Stimulated activated CD4-positive, alpha-beta T cell treated with anti-CD3 and anti-CD28 coated beads, Interleukin-15, amount 100 ng/mL, for 24 hours (primary cell): Measurements from ENCODE around the gene CACTIN.

Experiments used
- DNase-seq: peaks from one replicate; pipeline ENCODE4 v3.0.0-alpha.2; 2020

The CACTIN gene

DNA sequence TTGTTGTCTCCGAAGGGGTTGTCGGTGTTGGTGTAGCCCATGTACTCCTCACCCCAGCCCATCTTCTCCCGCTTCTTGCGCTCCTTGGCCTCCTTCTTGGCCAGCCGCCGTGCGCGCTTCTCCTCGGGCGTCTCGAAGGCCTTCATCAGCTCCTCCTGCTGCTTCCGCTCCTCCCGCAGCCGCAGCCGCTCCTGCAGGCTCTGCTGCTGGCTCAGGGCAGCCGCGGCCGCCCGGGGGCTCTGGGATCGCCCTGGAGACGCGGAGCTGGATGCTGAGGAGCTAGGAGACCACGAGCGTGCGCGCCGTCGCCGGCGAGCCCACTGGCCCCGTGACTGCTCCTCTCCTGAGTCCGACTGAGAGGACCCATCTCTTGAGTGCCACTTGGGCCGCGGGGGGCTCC lies 2.9 kb downstream of the CACTIN start:
- no peak for DNase-seq

DNA sequence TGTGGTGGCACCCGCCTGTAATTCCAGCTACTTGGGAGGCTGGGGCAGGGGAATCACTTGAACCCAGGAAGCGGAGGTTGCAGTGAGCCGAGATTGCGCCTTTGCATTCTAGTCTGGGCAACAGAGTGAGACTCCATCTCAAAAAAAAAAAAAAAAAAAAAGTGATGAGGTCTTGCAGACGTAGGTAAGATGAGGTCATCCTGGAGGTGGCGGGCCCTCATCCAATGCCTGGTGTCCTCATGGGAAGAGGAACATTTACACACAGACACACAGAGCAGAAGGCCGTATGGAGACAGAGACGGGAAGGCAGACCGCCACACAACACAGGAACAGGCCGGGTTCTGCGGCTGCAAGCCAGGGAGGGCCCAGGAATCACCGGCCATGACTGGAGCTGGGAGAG lies 4.4 kb downstream of the CACTIN start:
- no peak for DNase-seq

DNA sequence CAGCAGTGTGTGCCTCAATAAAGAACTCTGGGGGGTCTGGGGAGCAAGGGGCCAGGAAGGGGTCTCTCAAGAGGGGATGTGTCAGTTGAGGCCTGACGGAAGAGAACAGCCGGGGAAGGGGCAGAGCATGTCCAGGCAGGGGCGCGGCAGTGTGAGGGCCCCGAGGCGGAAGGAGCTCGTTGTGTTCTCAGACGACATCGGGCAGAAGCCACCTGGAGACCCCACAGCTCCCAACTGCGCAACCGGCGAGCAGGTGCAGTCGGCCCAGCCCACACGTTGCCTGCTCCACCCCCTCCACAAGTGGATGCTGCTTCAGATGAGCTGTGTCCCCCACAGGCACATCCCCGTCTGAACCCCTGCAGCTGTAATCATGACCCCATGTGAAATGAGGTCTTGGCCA lies 4.9 kb downstream of the CACTIN start:
- DNase-seq = no peak

DNA sequence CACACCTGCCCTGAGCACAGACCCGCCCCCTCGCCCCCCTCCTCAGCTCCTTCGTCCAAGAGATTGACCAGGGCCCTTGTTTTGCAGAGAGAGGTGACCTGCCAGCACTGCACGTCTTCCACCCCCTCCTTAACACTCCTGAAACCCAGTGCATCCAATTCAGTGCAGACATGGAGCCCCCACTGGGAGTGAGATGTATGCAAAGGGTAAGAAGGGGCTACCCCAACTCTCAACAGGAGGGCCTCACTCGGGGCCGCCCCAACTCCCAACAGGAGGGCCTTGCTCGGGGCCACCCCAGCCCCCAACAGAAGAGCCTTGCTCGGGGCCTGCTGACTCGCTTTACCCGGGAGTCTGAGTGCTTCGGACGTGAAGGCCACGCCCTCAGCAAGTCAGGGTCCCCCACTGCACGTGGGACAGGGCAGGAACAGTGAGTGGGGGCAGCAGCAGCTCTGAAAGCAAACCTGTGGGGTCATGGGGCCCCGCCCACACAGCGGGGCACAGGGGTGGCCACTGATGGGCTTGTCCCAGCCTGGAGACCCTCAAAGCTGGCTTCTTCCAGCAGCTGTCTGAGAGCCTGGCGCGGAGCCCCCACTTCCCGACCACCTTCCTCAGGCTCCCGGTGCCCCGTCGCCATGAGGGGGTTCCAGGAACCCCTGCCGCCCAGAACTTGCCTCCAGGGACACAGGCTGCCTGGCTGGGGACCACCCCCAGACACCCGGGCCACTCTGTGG lies 5.6 kb downstream of the CACTIN start:
- DNase-seq = no peak

DNA sequence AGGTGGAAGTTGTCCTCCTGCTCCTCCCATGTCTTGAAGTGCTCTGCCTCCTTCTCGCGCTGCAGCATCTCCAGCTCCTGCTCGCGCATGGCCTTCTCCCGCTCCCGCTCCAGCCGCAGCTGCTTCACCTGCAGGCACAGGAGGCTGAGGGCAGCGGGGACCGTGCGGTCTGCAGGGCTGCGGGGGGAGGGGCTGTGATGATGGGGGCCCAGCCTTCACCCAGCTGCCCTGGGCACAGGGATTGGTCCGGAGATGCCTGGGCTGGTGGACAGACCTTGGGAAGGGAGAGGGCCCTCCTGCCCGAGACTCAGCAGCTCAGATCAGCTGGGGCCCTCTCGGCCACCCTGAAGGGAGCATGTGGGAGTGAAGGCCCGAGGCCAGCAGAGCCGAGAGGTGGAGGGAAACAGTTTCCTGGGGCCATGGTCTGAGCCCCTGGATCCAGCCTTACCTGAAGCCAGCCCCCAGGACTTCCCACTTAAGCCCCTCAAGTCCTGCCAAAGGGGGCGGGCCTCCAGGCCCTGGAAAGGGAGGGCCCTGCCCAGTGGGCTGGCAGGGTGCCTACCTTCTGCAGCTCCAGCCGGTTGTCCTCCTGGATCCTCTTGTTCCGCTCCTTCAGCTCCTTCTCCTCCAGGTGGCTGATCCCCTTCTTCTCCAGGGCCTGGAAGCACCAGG lies 6.3 kb downstream of the CACTIN start:
- no peak for DNase-seq

DNA sequence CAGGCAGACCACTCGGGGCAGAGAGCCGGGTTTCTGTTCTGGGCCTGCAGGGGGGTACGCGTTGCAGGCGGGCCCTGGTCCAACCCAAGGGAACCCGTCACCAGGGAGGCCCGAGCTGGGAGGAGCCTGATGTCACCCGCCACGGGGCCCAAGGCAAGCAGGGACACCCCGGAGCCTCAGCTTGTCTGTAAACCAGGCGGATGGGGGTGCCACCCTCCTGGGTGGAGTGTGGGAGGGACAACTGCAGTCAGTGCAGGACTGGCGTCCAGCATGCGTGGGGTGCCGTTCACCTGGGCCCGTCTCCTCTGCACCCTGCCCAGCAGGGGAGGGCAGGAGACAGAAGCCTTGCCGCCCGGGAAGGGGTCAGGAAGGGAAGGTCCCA lies 7.0 kb downstream of the CACTIN start:
- no peak for DNase-seq

DNA sequence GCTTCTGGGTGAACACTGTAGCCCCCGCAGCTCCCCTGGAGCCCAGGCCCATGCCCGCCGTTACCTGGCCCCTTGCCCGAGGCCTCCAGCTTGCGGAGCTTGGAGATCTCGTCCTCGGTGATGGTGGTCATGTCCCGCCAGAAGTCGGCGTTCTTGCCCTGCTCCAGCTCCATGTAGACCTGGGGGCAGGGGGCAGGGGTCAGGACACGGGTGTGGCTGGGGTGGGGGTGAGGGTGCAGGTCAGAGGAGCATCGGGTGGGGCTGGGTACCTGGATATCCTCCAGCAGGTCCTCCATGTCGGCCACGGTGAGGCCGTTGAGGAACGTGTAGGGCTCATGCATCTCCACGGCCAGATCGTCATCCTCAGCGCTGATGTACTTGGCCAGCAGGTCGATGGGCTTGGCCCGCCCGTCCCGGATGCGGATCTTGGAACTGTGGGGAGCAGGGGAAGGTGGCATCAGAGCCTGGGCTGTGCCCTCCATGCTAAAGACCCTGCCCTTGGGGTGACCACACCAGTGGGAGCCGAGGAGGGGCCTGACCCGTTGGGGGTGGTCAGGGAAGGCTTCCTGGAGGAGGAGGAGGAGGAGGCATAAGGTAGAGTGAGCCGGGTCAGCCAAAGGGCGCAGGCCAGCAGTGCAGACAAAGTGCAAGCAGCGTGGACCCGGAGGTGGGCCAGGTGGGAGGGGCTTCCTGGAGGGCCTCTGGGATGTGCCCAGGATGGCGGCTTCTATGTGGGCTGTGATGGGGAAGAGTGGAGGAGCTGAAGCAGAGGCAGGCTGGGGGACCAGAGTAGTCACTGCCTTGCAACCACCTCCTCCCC lies 7.6 kb downstream of the CACTIN start:
- no peak for DNase-seq

DNA sequence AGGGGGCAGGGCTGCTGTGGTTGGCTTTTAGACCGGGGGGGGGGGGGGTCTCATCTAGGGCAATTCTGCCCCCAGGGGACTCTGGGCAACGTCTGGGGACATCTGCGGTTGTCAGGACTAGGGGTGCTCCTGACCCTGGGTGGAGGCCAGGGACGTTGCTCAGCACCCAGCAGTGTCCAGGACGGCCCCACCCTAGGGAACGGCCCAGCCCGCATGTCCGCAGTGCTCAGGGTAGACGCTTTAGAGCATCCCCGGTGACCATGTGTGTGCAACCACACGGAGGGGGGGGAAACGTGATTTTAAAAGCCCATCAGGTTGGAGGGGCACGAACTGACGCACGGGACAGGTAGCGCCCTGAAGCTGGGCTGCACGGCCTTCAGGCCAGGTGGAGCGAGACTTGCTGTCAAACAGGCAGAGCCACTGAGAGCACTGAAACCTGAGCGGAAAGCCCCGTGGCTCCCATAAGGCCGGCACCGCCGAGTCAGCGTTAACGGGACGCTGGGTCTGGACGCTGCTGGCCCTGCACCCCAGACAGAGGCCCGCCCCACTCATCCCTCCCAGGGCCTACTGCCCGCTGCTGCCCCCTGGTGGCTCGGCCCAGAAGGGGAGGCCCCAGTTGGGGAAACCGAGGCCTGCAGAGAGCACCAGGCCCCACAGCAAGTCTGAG lies 8.3 kb downstream of the CACTIN start:
- peak; percentile 67 for DNase-seq

DNA sequence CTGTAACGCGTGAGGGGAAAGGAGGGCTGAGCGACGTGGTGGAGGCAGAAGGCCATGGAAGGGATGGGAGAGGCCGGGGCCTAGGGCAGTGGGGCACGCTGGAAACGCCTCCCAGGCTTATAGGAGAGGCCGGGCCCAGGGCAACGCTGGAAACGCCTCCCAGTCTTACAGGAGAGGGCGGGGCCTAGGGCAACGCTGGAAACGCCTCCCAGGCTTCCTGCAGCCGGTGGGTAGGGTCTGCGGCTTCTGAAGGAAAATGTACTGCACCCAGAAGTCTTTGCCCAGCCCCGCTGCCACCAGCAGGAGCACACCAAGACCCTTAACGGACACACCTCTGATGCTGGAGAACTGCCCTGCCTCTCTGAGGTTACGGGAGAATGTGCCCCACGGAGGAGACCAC lies 9.1 kb downstream of the CACTIN start:
- DNase-seq = peak; percentile 38

DNA sequence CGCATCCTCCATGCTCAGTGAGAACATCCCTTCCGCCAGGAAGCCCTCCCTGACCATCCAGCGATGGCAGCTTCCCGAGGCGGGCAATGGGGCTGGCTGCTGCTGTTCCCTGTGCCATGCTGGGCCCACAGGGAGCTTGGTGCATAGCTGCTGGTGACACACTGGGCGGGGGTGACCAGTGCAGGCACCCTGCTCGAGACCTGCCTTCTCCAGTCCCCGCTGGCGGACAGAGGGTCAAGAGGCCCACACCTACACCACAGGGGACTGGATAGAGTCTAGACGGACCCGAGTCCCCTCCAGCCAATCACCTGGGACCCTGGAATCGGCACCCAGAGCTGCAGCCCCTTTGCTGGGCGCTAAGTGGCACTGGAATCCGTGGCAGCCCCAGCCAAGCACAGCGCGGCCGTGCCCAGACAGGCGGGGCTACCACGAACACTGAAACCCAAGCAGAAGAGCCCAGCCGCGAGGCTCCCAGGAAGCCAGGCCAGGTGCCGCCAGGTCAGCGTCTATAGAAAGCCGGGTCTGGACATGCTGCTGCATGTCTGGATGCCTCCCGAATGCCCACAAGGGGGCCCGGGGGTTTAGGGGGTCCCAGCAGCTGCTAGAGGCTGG lies 11.0 kb downstream of the CACTIN start:
- DNase-seq = no peak

DNA sequence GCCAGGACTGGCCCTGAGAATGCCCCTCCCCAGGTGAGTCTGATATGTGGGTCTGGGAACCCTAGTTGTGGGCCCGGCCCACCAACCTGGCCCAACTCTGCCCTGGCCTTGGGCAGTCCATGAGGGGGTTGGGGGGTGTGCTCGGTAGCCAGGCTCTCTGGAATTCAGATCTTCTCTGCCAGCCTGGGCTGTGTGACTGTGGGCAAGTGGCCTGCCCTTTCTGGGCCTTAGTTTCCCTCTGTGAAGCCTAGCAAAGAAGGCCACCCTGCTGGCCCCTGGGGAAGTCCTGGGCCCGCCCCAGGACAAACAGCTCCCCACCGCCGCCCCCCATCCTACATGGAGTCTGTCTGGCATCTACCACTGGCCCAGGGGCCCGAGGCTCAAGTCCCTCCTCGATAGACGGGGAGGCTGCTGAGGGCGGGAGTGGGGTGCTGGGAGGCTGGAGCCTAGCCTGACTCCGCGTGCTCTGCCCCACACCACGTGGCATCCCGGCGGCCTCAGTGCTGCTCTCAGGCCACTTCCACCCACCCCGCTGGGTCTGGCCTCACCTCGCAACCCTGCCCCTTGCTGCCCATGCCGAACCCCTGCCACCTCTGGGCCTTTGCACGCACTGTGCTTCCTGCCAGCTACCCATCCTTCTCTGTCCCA lies 11.6 kb downstream of the CACTIN start:
- DNase-seq = no peak

DNA sequence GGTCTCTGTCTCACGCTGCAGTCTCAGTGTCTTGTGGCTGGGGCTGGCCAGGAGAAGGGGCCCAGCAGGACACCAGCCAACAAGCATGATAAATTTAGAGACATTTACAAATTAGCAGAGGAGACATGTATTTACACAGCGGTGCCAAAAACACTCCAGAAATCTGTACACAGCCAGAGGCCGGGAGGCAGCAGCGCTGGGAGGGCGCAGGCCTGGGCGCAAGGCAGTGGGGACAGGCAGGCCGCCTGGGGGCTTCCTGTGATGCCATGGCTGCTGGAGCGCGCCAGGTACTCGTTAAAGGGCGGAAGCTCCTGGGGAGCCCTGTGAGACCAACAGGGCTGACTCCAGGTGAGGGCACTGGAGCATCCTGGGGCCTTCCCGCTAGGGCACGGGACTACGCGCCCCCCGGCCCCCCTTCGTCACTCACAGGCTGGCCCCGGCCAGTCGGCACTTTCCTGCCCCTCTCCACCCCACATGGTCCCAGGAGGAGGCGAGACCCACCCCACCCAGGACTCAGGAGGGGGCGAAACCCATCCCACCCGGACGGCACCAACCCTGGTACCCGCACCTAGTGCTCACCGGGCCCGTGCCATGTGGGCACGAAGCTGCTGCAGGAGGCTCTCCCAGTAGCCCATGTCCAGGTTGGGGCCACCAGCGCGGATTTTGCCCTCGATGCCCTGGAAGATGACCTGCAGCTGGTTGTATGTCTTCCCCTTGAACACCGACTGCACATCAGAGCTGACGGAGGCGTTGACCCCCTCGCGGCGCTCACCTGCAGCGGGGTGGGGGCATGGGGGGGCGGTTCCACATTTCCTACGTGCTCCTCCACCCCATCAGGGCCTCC lies 12.6 kb downstream of the CACTIN start:
- no peak for DNase-seq

DNA sequence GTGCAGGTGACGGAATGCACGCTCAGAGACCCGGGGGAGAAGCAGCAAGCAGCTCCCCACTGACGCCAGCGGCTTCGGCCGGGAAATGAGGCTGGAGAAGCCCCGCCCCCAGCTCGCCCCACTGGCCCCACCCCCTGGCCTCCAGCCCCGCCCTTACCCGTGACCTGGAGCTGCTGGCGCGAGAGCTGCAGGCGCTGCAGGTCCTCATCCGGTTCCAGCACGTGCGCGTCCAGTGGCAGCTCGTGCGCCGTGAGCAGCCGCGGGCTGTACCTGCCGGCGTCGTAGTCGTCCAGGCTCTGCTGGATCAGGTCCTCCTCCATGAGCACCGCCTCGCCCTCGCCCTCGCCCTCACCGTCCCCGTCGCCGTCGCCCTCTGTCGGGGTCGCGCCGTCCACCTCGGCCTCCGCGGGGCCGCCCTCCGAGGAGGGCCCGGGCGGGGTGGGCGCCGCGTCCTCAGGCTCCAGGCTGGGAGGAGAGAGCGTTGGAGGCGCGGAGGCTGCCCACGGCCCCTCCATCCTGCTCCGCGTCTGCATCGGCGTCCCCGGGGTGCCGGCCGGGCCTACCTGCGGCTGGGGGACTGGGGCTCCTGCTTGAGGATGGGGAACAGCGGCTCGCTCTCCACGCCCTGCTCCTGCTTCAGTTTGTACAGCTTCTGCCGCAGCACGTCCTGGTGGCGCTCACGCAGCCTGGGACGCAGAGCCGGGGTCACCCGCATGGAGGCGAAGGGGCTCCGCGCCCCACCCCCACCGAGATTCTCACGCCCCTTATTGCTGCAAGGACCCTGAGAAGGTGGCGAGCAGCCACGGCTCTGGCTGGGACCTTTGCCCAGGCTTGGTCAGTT lies 13.5 kb downstream of the CACTIN start:
- no peak for DNase-seq

DNA sequence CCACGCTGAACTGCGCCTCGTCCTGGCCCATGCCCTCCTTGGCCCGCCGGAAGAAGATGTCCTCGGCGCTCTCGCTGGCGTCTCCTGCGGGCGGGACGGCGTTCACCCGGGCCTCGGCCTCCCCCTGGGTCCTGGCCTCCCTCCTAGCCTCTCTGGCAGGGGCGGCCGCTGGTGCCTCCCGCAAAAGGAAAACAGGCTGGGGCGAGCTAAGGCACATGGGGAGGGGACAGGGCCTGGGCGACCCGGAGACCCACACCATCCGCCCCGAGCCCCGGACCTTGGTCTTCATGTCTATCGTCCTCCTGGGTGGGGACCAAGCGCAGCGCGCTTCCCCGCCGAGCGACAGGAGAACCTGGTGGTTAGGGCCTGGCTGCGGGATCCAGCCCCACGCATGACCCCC lies 14.3 kb downstream of the CACTIN start:
- DNase-seq = no peak

DNA sequence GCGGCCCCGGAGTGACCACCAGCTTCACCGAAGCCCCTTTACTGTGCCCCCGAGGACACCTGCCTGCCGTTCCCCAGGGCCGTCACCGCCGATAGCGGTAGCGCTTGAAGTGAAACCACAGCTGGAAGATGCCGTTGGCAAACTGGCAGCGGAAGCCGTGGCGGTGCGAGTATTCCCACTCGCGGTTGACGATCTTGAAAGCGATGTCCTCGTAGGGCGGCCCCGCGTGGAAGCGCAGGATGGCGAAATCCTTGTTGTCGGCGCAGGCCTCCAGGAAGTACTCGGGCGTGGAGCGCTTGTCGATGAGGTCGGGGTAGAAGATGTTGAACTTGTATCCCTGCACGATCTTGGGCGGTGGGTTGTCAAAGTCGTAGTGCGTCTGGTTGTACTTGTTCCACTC lies 14.7 kb downstream of the CACTIN start:
- no peak for DNase-seq

DNA sequence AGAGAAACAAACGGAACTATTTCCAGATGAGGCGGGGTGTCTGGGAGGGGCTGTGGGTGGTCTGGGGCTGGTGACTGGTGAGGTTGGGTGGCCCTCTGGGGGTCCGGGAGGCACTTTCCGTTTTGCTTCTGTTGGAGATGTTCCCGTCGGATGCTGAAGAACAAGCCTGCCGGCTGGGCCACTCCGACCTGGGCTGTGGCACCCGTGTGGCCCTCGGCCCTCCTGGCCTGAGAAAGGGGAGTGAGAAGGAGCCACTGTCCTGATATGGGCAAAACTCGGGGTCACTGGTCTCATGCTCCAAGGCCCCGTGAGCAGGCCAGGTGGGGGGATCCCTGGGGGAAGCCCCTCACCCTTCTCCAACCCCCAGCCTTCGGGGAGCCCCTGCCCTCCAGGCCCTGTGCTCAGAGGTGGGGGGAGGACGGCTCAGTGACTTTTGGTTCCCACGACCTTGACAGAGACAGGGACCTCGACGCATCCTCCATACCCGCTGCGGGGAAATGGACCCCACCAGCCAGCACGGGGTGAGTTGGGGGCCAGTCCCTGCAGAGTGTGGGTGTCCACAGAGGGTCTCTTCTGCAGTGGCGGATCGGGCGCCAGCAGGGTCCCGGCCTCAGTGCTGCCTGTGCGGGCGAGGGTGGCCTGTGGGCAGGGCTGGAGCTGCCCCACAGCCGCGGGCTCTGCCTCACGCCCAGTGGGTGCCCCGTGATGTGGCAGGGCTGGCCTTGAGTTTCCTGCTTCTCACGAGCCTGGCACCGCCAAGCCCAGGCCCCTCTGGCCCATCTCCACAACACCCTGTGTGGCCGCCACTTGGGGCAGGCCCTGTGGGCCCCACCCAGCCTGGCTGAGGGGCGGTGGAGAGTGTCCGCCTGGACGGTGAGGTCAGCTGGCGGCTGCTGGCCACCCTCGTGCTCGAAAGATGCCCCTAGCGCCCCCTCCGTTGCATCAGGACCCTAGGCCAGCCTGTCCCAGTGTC lies 15.6 kb downstream of the CACTIN start:
- no peak for DNase-seq

DNA sequence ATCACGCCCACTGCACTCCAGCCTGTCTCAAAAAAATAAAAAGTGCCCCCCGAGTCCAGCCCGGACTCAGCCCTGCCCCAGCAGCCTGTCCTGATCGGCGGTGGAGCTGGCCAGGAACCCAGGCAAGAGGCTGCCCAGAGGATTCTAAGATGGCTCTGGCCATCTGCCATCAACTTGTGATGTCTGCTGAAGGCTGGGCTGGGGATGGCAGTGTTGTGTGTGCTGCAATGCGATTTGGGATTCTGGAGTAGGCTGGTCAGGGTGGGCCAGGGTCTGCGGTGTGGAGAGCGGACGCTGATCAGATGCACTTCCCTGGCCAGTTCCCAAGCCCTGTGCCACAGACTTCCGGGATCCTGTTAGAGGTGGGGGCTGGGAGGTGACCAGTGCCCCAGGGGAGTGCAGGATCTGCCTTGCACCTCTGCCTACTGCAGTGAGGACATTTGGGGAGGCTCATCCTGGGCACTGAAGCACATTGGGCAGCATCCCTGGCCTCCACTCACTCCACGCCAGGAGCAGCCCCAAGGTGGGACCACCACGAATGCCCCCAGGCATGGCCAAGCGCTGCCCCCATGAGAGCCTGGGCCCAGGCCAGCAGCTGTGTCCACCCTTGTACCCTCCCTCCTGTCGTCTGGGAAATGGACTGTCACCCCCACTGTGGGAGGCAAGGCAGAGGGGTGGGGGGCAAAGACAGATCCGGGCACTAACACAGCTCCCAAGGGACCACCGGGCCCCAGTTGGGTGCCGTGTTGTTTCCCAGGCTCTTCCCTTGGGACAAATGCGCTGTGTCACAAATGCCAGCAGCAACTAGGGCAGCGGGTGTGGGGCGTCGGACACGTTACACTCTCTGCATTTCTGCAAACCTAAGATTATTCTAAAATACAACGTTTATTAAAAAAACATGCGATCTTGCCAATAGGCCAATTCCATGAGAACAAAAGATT lies 16.5 kb downstream of the CACTIN start:
- no peak for DNase-seq

DNA sequence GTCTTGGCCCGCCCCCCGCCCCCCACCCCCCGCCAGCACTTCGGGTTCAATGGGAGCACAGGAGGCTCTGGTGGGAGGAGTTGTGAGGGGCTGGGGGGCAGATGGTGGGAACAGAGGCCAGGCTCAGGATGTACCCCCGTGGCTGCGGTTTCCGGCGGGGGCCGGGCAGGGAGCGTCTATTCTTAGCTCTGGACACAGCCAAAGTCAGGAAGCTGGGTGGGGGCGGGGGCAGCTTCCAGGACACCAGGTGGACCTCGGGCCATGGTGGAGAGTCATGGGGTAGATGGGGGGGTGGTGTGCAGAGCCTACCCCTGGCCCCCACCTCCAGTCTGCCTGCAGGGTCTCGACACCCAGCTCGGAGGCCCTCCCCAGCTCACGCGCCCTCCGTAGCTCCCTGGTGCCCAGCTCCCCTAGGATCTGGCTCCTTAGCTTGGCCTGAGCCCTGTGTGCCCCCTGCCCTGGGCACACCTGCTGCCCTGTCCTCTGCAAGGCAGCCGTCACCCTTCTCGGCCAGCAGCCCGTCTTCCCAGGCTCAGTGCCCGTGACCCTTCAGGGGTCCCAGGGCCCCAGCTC lies 17.8 kb downstream of the CACTIN start:
- DNase-seq = no peak
